ENCODE results near the gene ZMIZ1. TPM values are rescaled to one million over a fixed set of nuclear protein-coding genes. Genes with fewer than 3 reads are reported as not detected.

Gene ZMIZ1
- total and polyA plus RNA-seq, 2 experiments from 2014 or later = 48.2 to 78.8 TPM

- H3K27me3 ChIP-seq = no peaks in the 10 kb centered on the region
- H3K27ac ChIP-seq = no peak overlapping the region
- H3K4me1 ChIP-seq (ENCODE audit: low read depth) = peaks cover 30% of the 10 kb centered on the region
- no peak overlapping the region for H3K4me3 ChIP-seq
- TF ChIP-seq, protein P1, sequence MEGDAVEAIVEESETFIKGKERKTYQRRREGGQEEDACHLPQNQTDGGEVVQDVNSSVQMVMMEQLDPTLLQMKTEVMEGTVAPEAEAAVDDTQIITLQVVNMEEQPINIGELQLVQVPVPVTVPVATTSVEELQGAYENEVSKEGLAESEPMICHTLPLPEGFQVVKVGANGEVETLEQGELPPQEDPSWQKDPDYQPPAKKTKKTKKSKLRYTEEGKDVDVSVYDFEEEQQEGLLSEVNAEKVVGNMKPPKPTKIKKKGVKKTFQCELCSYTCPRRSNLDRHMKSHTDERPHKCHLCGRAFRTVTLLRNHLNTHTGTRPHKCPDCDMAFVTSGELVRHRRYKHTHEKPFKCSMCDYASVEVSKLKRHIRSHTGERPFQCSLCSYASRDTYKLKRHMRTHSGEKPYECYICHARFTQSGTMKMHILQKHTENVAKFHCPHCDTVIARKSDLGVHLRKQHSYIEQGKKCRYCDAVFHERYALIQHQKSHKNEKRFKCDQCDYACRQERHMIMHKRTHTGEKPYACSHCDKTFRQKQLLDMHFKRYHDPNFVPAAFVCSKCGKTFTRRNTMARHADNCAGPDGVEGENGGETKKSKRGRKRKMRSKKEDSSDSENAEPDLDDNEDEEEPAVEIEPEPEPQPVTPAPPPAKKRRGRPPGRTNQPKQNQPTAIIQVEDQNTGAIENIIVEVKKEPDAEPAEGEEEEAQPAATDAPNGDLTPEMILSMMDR (IDR thresholded peaks at IDR 0.05; ENCODE audit: low read depth, low read length) = no peak
- H3K36me3 ChIP-seq = no peaks in the 10 kb centered on the region
- DNase-seq (ENCODE audit: low read depth in 1 of 2, low spot score in 1 of 2) = no peak
- no peaks in the 10 kb centered on the region for H3K9me3 ChIP-seq (ENCODE audit: low read depth)
Observed at GRCh38 chr10:79044036-79044632, 24.6 kb upstream of the ZMIZ1 start.

- Histone ChIP-seq H3K9me3 (ENCODE audit: low read depth) (no peaks in the 10 kb centered on the region), H3K27ac (no peak overlapping the region), H3K36me3 (no peaks in the 10 kb centered on the region), H3K4me3 (no peak overlapping the region), H3K27me3 (no peaks in the 10 kb centered on the region), H3K4me1 (ENCODE audit: low read depth) (peaks cover 23% of the 10 kb centered on the region)
- no peak for DNase-seq (ENCODE audit: low read depth in 1 of 2, low spot score in 1 of 2)
- TF ChIP-seq, protein P1 (IDR thresholded peaks at IDR 0.05; ENCODE audit: low read depth, low read length) = no peak
Observed at GRCh38 chr10:79044846-79045245, 23.9 kb upstream of the ZMIZ1 start.

DNA sequence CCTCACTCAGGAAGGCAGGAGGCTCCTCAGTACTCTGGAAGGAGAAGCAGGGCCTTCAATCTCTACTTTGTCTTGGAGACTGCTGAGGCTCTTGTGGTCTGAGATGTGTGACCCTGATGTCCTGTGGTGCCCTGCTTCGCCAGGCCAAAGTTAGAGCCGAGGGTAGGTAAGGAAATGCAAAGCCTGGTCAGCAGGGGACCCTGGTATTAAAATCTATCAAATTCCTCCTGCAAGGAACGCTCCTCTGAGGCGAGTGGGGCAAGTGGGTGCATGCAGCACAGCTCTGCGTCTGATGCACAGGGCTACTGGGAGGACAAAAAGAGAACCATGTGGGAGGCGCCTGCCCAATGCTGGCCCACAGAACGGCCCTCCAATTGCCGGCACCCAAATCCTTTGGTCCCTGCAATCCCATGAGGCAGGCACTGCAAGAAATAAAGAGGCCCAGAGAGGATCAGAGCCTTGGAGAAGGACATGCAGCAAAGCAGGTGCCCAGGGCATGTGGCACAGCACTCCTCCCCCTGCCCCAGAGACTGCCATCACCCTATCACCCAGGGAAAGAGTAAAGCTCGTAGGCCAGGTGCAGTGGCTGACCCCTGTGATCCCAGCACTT, 23.1 kb upstream of the ZMIZ1 start:
- no peaks in the 10 kb centered on the region for H3K27me3 ChIP-seq
- no peak overlapping the region for H3K4me3 ChIP-seq
- no peak for DNase-seq (ENCODE audit: low read depth in 1 of 2, low spot score in 1 of 2)
- no peaks in the 10 kb centered on the region for H3K9me3 ChIP-seq (ENCODE audit: low read depth)
- H3K36me3 ChIP-seq = no peaks in the 10 kb centered on the region
- no peak overlapping the region for H3K27ac ChIP-seq
- TF ChIP-seq, protein P1 (IDR thresholded peaks at IDR 0.05; ENCODE audit: low read depth, low read length) = no peak
- peaks cover 26% of the 10 kb centered on the region for H3K4me1 ChIP-seq (ENCODE audit: low read depth)

DNA sequence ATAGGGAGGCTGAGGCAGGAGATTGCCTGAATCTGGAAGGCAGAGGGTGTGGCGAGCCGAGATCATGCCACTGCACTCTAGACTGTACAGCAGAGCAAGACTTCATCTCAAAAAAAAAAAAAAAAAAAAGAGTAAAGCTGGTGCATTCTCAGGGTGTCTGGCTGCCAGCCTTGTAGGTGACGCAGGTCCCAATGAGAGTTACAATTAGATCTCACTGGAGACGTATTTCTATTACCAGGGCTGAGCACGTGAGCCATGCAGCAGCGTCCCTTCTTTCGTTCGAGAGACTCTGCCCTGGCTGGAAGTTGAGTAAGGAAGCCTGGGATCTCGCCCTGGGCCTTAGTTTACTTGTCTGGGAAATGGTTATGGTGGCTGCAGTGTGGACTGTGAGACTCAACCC, 22.4 kb upstream of the ZMIZ1 start:
- no peak for DNase-seq (ENCODE audit: low read depth in 1 of 2, low spot score in 1 of 2)
- no peak overlapping the region for H3K27ac ChIP-seq

DNA sequence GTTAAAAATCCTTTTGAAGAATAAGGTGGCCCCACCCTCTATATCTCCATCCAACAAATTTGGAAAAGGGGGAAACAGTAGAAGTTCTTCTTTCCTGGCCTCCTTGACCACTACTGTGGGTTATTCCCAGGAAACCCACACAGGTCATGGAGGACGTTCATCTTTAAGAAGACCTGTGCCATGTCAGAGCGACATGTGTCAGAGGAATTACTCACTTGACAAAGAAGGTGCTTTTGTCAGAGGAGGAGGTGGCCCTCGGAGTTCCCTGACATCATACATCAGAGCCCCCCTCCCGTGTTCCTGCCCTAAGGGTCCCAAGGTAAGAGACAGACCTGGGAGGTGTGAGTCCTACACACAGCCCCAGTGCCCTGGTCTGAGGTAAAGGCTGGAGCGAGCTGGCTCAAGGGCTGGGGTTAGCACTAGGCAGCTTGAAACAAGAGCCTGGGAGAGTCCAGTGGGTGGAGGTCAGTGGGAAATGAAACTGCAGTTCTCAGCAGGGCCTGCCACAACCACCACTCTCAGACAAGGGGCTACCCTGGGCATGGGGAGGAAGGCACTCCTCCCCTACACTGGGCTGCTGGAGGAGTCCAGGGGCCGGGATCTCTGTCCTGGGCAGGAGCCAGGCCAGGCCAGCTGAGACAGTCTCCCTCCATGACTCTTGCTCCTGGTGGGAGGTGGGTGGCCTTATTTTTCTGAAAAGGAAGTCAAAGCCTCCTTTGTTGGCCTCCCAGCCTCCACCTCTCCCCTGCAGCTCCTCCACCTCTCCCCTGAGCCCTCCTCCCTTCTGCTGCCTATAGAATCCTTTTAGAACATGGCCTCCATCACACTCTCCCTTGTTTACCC, 21.8 kb upstream of the ZMIZ1 start:
- Histone ChIP-seq H3K9me3 (ENCODE audit: low read depth) (no peaks in the 10 kb centered on the region), H3K27me3 (no peaks in the 10 kb centered on the region), H3K4me3 (no peak overlapping the region), H3K4me1 (ENCODE audit: low read depth) (peaks cover 34% of the 10 kb centered on the region), H3K27ac (peak overlapping the region; percentile 64), H3K36me3 (no peaks in the 10 kb centered on the region)
- peak in 1 of 2 donors; percentile 44 for DNase-seq (ENCODE audit: low read depth in 1 of 2, low spot score in 1 of 2)
- TF ChIP-seq, protein P1 (IDR thresholded peaks at IDR 0.05; ENCODE audit: low read depth, low read length) = no peak

More for the DNA sequence above, 22.4 kb upstream of the ZMIZ1 start:
- Histone ChIP-seq H3K36me3 (no peaks in the 10 kb centered on the region), H3K9me3 (ENCODE audit: low read depth) (no peaks in the 10 kb centered on the region), H3K4me1 (ENCODE audit: low read depth) (peaks cover 31% of the 10 kb centered on the region), H3K27me3 (no peaks in the 10 kb centered on the region), H3K4me3 (no peak overlapping the region)
- TF ChIP-seq, protein P1 (IDR thresholded peaks at IDR 0.05; ENCODE audit: low read depth, low read length) = no peak

Measured in cardiac muscle cell (in vitro differentiated cells and primary cell).